Measurements from ENCODE around the gene EXOC3. TPM values are rescaled to one million over a fixed set of nuclear protein-coding genes. Genes with fewer than 3 reads are reported as not detected.

The EXOC3 gene
- polyA plus RNA-seq, 10 donors = 30.3 to 35.9 (median 34.0) TPM

Other genes starting within 250 kb of the EXOC3 start
- 10 to 100 TPM in 3 of 10 donors, 1 to 10 TPM in 7; 7.3 to 13.0 (median 8.8) TPM for gene CCDC127, start 225.0 kb upstream of the EXOC3 start, polyA plus RNA-seq (ENCODE audit: insufficient read length in 10 of 10)
- gene SDHA, start 224.9 kb upstream of the EXOC3 start, polyA plus RNA-seq (ENCODE audit: insufficient read length in 10 of 10) = 100 to 1,000 TPM in 5 of 10 donors, 10 to 100 TPM in 5; 85.0 to 120 (median 99.3) TPM
- gene PDCD6, start 171.5 kb upstream of the EXOC3 start, polyA plus RNA-seq (ENCODE audit: insufficient read length in 10 of 10) = 10 to 100 TPM; 55.6 to 84.4 (median 68.2) TPM
- gene AHRR, start 121.5 kb upstream of the EXOC3 start, polyA plus RNA-seq (ENCODE audit: insufficient read length in 10 of 10) = 1 to 10 TPM in 9 of 10 donors, under 1 TPM in 1; 0.98 to 6.1 (median 2.4) TPM
- gene SLC9A3, start 81.3 kb downstream of the EXOC3 start, polyA plus RNA-seq (ENCODE audit: insufficient read length in 10 of 10) = 1 to 10 TPM; 1.3 to 3.3 (median 1.9) TPM
- gene CEP72, start 169.2 kb downstream of the EXOC3 start, polyA plus RNA-seq (ENCODE audit: insufficient read length in 10 of 10) = 1 to 10 TPM; 3.0 to 6.5 (median 3.9) TPM

Measured in muscle of back (tissue), 10 donors.